ENCODE data around the gene OPN1MW. TPM values are rescaled to one million over a fixed set of nuclear protein-coding genes. Genes with fewer than 3 reads are reported as not detected.

Gene OPN1MW
- total and polyA plus RNA-seq, 2 of the 13 experiments (the other 11 are each of a cell fraction or from before 2014, with no cell fraction given) = not detected

GRCh38 chrX:154136627-154137161 is 45.7 kb upstream of the OPN1MW start (continued):
- TF ChIP-seq SPEN (CRISPR knock-in tag; IDR thresholded peaks at IDR 0.05; ENCODE audit: low read depth) (peak; percentile 27; the same call in 1 of the 2 replicates), GFI1 (CRISPR knock-in tag; IDR thresholded peaks at IDR 0.05; ENCODE audit: borderline replicate concordance) (0 out of 2 replicates have a peak, but pooled peaks have one; percentile 19), CREBL2 (CRISPR knock-in tag; IDR thresholded peaks at IDR 0.05; ENCODE audit: borderline replicate concordance) (no peak), BCL6 (CRISPR knock-in tag; IDR thresholded peaks at IDR 0.05) (peak; percentile 52; the same call in 1 of the 2 replicates), CREB1 (IDR thresholded peaks at IDR 0.05) (no peak), CREB1 (CRISPR knock-in tag; IDR thresholded peaks at IDR 0.05) (no peak), HNRNPLL (IDR thresholded peaks at IDR 0.05; ENCODE audit: low read depth, low read length, poor library complexity, severe bottlenecking) (peak; percentile 37), TFDP1 (CRISPR knock-in tag; IDR thresholded peaks at IDR 0.05; ENCODE audit: borderline replicate concordance) (0 out of 2 replicates have a peak, but pooled peaks have one; percentile 22), SAP130 (CRISPR knock-in tag; IDR thresholded peaks at IDR 0.05; ENCODE audit: low read depth) (peak; percentile 19; the same call in 1 of the 2 replicates), RNF2 (conservative IDR thresholded peaks at IDR 0.05; ENCODE audit: low read depth) (peak; percentile 53), STAG1 (CRISPR knock-in tag; IDR thresholded peaks at IDR 0.05) (peak; percentile 50), RAD21 (CRISPR knock-in tag; IDR thresholded peaks at IDR 0.05) (peak; percentile 80), KDM5B (CRISPR knock-in tag; IDR thresholded peaks at IDR 0.05; ENCODE audit: borderline replicate concordance) (peak; percentile 40; the same call in 1 of the 2 replicates), SOX5 (CRISPR knock-in tag; IDR thresholded peaks at IDR 0.05; ENCODE audit: borderline replicate concordance) (peak; percentile 15; the same call in 1 of the 2 replicates), KDM6A (CRISPR knock-in tag; IDR thresholded peaks at IDR 0.05; ENCODE audit: low read depth) (no peak), CTCF (CRISPR knock-in tag; IDR thresholded peaks at IDR 0.05) (peak; percentile 76), ZBTB7B (CRISPR knock-in tag; IDR thresholded peaks at IDR 0.05) (peak; percentile 90), ZNF879 (CRISPR knock-in tag; IDR thresholded peaks at IDR 0.05) (no peak), CCDC6 (CRISPR knock-in tag; IDR thresholded peaks at IDR 0.05) (0 out of 2 replicates have a peak, but pooled peaks have one; percentile 31), HMGXB4 (CRISPR knock-in tag; IDR thresholded peaks at IDR 0.05; ENCODE audit: borderline replicate concordance in 1 of 2, low read depth in 1 of 2) (0 out of 4 replicates have a peak, but pooled peaks of 1 of the 2 experiments have one; percentile 21), ZMAT3 (CRISPR knock-in tag; conservative IDR thresholded peaks at IDR 0.05) (no peak), PATZ1 (CRISPR knock-in tag; IDR thresholded peaks at IDR 0.05) (peak; percentile 51), IKZF5 (CRISPR knock-in tag; IDR thresholded peaks at IDR 0.05) (no peak)

All from HepG2 (cell line).